ENCODE data around the gene FAM240B. TPM values are rescaled to one million over a fixed set of nuclear protein-coding genes. Genes with fewer than 3 reads are reported as not detected.

Gene FAM240B
- total RNA-seq, 4 donors from 2014 or later: not detected

DNA sequence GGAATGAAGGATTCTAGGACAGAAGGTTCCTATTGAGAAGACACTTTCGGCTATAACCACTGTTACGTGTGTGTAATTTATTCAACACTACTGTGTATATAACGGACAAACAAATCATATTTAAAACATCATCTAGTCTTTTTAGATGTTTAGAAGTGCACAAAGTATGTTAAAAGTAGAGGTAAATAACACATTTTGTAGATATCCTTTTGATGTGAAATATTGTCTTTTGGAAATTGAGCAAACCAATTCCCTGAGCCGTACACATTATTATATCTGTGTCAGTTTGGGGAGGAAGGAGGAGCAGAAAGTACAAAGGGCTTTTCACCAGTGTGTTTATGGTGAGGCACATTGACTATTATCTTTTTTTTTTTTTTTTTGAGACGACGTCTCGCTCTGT lies 60.4 kb downstream of the FAM240B start:
- 88 to 92% methylated on average over 7 of the region's 7 CpGs for WGBS, 2 donors
- Histone ChIP-seq H3K27ac (no peak overlapping the region), H3K4me1 (no peaks in the 10 kb centered on the region), H3K27me3 (no peaks in the 10 kb centered on the region), H3K36me3 (no peaks in the 10 kb centered on the region), H3K4me3 (replicated peaks in 1 of 3) (no peak overlapping the region), H3K9me3 (no peaks in the 10 kb centered on the region)
- no peak for DNase-seq
- intact Hi-C loops (cut with DNase I): loop anchor here (10.0 kb wide), 1 partner anchor 45 kb away; no protein-coding TSS in a partner anchor
- TF ChIP-seq, protein P1, sequence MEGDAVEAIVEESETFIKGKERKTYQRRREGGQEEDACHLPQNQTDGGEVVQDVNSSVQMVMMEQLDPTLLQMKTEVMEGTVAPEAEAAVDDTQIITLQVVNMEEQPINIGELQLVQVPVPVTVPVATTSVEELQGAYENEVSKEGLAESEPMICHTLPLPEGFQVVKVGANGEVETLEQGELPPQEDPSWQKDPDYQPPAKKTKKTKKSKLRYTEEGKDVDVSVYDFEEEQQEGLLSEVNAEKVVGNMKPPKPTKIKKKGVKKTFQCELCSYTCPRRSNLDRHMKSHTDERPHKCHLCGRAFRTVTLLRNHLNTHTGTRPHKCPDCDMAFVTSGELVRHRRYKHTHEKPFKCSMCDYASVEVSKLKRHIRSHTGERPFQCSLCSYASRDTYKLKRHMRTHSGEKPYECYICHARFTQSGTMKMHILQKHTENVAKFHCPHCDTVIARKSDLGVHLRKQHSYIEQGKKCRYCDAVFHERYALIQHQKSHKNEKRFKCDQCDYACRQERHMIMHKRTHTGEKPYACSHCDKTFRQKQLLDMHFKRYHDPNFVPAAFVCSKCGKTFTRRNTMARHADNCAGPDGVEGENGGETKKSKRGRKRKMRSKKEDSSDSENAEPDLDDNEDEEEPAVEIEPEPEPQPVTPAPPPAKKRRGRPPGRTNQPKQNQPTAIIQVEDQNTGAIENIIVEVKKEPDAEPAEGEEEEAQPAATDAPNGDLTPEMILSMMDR (IDR thresholded peaks at IDR 0.05): no peak
- no peak for TF ChIP-seq POLR2A (IDR thresholded peaks at IDR 0.05)

DNA sequence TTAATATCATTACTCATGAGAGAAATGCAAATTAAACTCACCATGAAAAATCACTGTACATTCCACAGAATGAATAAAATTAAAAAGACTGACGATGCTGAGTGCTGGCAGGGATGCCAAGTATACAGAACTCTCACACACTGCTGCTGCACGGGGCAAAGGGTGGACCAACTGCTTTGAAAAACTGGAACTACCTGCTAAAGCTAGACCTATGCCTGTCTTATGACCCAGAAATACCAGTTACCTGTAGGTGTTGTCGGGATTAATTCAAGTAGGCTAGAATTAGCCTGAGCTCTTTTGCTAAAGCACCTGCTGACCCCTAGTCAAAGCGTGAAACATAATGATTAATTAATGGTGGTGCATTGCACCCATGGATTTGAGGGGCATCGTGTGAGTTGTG lies 63.0 kb downstream of the FAM240B start:
- no peak for DNase-seq
- H3K4me1 ChIP-seq: peaks cover 0 to 7% of the 10 kb centered on the region in 2 donors
- intact Hi-C loops (cut with DNase I): loop anchor here (10.0 kb wide), 1 partner anchor 48 kb away; no protein-coding TSS in a partner anchor
- TF ChIP-seq POLR2A (IDR thresholded peaks at IDR 0.05): no peak
- TF ChIP-seq, protein P1 (IDR thresholded peaks at IDR 0.05): no peak
- no peaks in the 10 kb centered on the region for H3K36me3 ChIP-seq
- no peak overlapping the region for H3K27ac ChIP-seq
- no peaks in the 10 kb centered on the region for H3K27me3 ChIP-seq
- H3K9me3 ChIP-seq: no peaks in the 10 kb centered on the region
- no peak overlapping the region for H3K4me3 ChIP-seq (replicated peaks in 1 of 3)
- 60 to 79% methylated on average over 5 of the region's 5 CpGs for WGBS, 2 donors

DNA sequence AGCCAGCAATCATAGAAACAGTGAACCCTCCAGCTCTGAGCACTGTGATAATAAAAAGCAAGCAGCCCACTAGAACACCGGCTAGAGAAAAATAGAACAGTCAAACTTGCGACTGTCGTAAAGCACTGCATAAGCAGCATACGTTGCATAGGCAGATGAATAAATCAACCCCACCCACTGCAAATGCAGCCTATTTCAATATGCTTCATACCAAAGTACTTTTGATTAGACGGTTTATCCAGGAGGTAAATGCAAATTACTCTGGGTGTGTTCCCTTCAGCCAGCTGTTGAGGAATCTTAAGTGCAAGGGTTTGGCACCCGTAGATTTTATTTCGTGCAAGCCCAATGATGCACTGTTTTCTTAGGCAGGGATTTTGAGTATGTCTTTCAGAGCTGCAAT lies 67.4 kb downstream of the FAM240B start:
- Histone ChIP-seq H3K27ac (no peak overlapping the region), H3K4me1 (peaks cover 0 to 7% of the 10 kb centered on the region in 2 donors), H3K4me3 (replicated peaks in 1 of 3) (no peak overlapping the region), H3K36me3 (no peaks in the 10 kb centered on the region), H3K27me3 (no peaks in the 10 kb centered on the region), H3K9me3 (no peaks in the 10 kb centered on the region)
- no peak for DNase-seq
- intact Hi-C loops (cut with DNase I): loop anchor here (10.0 kb wide), 1 partner anchor 52 kb away; no protein-coding TSS in a partner anchor
- TF ChIP-seq, protein P1 (IDR thresholded peaks at IDR 0.05): no peak
- TF ChIP-seq POLR2A (IDR thresholded peaks at IDR 0.05): no peak
- WGBS, 2 donors: 50 to 59% methylated on average over 7 of the region's 7 CpGs

DNA sequence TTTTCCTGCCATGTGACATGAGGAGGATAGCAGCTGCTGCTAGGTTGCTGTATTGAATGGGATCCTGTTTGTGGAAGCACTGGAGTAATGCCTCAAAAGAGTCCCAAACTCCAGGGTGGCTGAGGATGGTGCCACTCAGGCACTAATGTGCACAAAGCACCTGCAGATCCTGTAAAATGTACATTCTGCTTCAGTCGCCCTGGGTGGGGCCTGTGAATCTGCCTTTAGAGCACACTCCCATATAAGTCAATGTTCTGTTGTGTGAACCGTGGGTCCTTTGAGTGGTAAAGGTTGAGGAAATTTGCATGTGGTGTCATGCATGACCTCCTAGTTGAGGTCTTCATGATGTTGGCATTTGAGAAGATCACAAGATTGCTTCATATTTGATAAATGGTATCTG lies 67.9 kb downstream of the FAM240B start:
- no peak for TF ChIP-seq POLR2A (IDR thresholded peaks at IDR 0.05)
- TF ChIP-seq, protein P1 (IDR thresholded peaks at IDR 0.05): no peak
- H3K9me3 ChIP-seq: no peaks in the 10 kb centered on the region

DNA sequence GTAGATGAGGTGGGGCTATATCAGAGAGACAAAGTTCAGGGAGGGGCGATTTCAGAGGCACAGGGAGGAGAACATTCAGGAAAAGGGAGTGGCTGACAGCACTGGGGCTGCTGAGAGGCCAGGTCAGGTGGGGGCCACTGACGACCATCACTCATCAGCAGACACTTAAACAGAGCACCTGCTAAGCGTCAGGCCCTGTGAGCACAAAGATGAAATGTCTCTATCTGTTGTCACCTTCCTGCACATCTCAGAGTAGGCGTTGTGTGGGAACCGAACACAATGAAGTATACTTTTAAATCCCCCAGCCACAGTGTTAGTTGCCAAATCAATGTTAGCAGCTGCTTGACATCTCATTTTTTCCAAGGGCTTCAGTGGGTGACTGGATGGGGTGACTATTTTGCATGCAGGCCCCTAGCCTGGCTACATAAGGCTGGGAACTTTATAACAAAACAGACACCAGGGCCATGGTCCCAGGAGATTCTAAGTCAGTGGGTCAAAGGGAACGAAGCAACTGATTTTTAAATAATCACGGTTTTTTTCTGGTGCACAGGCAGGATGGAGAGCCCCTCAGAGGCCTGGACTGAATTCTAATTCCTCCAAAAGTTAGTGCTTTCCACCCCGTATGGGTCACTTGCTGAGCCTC lies 68.4 kb downstream of the FAM240B start:
- 79 to 84% methylated on average over 8 of the region's 8 CpGs for WGBS, 2 donors
- H3K36me3 ChIP-seq: no peaks in the 10 kb centered on the region

More for the DNA sequence above, 67.9 kb downstream of the FAM240B start:
- intact Hi-C loops (cut with DNase I): loop anchor here (10.0 kb wide), 1 partner anchor 53 kb away; no protein-coding TSS in a partner anchor
- no peak for DNase-seq
- H3K27ac ChIP-seq: no peak overlapping the region
- H3K4me3 ChIP-seq (replicated peaks in 1 of 3): no peak overlapping the region
- H3K36me3 ChIP-seq: no peaks in the 10 kb centered on the region
- 58 to 86% methylated on average over 2 of the region's 2 CpGs for WGBS, 2 donors
- H3K4me1 ChIP-seq: peaks cover 0 to 7% of the 10 kb centered on the region in 2 donors
- no peaks in the 10 kb centered on the region for H3K27me3 ChIP-seq

More for the DNA sequence above, 68.4 kb downstream of the FAM240B start:
- no peak overlapping the region for H3K4me3 ChIP-seq (replicated peaks in 1 of 3)
- no peak overlapping the region for H3K27ac ChIP-seq
- intact Hi-C loops (cut with DNase I): loop anchor here (10.0 kb wide), 1 partner anchor 53 kb away; no protein-coding TSS in a partner anchor
- H3K9me3 ChIP-seq: no peaks in the 10 kb centered on the region
- no peaks in the 10 kb centered on the region for H3K27me3 ChIP-seq
- peaks cover 0 to 7% of the 10 kb centered on the region in 2 donors for H3K4me1 ChIP-seq
- DNase-seq: no peak
- TF ChIP-seq, protein P1 (IDR thresholded peaks at IDR 0.05): no peak
- TF ChIP-seq POLR2A (IDR thresholded peaks at IDR 0.05): no peak
